NCI-H128 (cell line): Measurements from ENCODE around the gene TNMD.
"Not testable (repeated sequence)": the region's sequence is repeated elsewhere in the genome, so short reads cannot be mapped to it uniquely, and the experiment has no call there.

ENCODE experiments used
- DNase-seq: peaks from one replicate; lab custom pipeline; 2025; ENCODE audit not compliant: unreplicated experiment; lab: John Stamatoyannopoulos, UW

Gene TNMD

DNA sequence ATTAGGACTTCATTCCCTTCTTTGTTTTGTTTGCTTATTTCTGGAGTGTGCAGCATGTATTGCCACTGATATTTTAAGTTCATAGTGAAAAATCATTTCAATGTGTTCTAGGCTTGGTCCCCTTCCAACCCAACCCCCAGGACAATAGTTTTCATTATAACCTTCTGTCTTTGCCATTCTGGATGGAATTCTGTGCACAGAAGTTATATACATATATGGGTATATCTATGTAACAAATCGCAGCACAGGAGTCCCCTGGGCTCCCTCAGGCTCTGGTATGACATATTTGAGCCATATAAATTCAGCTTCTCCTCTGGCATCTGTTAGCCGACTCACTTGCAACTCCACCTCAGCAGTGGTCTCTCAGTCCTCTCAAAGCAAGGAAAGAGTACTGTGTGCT lies at the start of gene TNMD:
Gene TNMD, plus strand, starts transcription at position 326 of the 400 bp plus-strand sequence. CDS start 83 bp downstream, outside the sequence.
- DNase-seq = no peak

DNA sequence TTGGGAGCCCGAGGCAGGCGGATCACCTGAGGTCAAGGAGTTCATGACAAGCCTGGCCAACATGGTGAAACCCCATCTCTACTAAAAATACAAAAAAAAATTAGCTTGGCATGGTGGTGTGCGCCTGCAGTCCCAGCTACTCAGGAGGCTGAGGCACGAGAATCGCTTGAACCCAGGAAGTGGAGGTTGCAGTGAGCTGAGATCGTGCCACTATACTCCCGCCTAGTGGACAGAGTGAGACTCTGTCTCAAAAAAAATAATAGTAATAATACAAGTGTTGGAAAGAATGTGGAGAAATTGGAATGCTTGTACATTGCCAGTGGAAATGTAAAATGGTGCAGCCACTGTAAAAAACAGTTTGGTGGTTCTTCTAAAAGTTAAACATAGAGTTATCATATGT lies 19.2 kb upstream of the TNMD start:
- DNase-seq = not testable (repeated sequence)

- DNase-seq = no peak
Observed at GRCh38 chrX:100586747-100587146, 2.0 kb downstream of the TNMD start.

DNA sequence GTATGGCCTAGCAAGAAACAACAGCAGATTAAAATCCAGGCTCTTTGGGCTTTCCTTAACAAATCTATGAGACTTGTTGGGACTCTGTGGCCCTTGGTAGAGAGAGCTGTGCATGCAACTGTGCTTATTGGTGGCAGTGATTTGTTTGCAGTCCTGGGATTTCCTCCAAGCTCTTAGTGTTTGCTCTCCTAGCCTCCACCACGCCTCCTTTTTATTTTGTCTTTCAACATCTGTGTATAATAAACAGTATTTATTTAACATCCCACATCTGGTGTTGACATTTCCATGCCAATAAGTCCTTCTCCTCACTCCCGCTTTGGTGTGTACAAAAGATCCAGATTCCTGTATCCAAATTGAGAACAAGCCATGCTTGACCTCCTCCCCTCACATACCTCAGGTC lies 3.1 kb downstream of the TNMD start:
- no peak for DNase-seq

GRCh38 chrX:100591256-100592051 lies 6.7 kb downstream of the TNMD start:
- no peak for DNase-seq

DNA sequence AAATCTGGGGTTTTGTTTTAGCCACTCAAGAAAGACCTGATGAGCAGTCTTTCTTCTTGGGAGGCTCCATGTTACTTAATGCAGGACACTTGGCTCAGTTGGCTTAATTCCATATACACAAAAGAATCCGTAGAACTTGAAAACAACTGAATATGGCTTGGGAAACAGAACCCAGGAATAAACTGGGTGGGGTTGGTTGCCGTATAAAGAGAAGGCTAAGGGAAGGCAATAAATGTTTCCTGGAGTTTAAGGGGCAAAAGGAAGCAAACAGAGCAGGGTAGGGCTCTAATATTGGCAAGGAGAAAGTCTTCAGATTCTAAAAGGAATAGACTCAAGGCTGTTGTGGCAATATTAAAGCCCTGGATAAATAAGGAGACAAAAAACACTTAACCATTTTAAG lies 8.4 kb downstream of the TNMD start:
- no peak for DNase-seq

GRCh38 chrX:100593581-100593980 lies 8.8 kb downstream of the TNMD start:
- DNase-seq = no peak

DNA sequence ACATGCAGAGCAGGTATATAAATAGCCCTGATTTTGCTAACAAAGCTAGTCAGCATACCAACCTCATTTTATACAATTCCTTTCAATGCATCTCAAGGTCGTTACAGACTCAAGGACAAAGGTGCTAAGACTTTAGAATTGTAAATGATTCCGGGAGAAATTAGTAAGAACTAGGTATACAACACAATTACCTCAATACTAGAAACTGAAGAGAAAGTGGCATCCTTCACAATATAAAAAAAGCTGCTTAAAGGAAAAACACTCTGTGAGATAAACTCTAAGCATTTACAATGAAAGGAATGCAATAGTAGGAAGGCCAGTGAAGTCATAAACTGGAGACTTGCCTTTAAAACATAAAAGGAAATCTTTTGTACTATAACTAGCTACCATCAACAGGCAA lies 11.9 kb downstream of the TNMD start:
- DNase-seq = no peak

DNA sequence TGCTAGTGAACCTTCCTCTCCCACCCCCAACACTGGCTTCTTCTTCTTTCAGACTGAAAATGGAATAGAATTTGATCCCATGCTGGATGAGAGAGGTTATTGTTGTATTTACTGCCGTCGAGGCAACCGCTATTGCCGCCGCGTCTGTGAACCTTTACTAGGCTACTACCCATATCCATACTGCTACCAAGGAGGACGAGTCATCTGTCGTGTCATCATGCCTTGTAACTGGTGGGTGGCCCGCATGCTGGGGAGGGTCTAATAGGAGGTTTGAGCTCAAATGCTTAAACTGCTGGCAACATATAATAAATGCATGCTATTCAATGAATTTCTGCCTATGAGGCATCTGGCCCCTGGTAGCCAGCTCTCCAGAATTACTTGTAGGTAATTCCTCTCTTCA lies 14.7 kb downstream of the TNMD start:
- DNase-seq = no peak

DNA sequence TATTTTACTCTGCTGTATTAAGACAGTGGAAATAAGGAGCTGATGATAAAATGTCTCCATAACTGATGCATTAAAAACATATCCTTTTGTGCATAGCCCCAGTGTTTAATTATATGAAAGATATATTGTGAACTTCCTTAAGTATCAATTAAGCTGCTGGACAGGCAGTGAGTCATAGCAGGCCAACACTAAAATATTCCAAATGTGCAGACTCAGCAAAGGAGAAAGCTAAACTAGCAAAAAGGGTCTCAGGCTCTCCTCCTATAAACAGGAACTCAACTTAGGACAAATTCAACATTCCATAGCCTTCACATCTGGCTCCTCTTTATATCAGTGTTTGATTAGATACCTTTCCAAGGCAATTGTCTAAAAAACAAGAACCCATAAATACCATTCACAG lies 15.6 kb downstream of the TNMD start:
- DNase-seq = no peak

DNA sequence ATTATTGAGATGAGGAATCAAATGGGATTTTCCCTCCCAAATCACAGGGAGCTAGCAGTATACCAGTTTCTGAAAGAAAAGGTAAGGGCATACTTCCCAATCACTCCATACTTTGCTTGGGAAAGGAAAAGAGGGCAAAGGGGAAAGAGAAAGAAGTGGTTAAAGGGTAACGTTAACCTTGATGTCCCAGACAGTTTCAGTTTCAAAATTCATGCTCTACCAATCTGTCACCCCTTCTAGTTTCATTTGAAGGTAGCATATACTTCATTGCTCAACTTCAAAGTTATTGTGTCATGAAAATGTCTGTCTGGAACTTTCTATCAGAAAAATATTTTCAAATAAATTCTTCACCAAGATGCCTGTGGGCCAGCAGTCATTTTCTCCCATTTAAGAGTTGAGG lies 16.0 kb downstream of the TNMD start:
- no peak for DNase-seq

- no peak for DNase-seq
Observed at GRCh38 chrX:100606753-100607152, 22.0 kb downstream of the TNMD start.

DNA sequence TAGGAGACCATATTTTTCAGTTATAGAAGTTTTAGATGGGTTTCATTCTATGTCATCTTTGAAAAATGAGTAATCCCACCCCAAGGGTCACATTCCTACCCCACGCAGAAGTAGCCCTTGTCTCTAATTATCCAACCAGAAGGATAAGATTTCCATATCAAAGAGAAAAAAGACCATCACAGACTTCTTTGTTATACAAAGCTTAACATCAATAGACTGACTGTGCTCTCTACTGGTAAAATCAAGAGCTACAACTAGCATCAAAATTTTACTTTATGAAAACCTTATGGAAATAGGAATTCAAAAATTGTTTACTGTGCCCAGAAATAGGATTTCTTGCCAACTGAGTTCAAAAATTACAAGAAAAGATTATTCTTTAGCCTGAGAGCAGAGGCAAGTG lies 24.9 kb downstream of the TNMD start:
- no peak for DNase-seq

GRCh38 chrX:100611951-100612350 lies 27.2 kb downstream of the TNMD start:
- no peak for DNase-seq

GRCh38 chrX:100615005-100615404 lies 30.3 kb downstream of the TNMD start:
- DNase-seq = no peak

- no peak for DNase-seq
Observed at GRCh38 chrX:100623001-100623400, 38.3 kb downstream of the TNMD start.

DNA sequence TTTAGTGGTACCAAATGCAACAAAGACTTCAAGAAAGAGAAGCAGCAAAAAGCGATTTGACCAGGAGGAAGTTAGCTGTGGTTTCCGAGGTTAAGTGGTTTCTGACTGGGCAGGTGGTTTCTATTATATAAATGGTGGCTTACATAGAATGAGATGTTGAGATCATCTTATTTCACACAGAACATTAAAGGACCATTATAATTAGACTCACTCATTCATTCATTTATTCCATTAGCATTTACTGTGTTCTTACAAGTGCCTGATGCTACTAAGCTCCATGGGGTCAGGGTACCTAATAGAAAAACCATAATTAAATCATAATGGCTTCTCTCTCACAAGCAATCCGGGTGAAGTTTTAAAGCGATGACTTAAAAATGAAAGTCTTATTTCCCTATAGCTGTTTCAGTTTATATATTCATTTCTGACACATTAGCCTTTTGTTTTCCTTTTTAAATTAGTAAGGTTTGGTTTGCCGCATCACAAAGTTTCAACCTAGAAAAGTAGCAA lies 41.3 kb downstream of the TNMD start:
- DNase-seq = no peak

DNA sequence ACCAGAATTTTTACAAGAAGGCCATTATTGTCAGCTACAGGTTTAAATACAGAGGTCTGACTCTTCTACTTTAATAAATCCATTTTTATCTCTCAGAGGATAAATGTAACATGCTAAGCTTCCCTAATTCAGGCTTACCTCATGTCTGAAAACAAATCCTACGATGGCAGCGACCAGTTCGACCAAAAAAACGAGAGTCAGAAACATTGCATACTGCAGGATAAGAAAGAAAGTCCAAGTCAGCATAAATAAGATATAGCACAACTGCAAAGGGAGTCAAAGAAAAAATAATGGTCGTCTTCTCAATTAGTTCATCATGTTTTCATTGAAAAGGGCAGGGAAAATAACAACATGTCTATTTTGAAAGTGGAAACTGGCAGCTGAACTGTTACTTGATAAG lies 50.3 kb downstream of the TNMD start:
- DNase-seq = no peak

DNA sequence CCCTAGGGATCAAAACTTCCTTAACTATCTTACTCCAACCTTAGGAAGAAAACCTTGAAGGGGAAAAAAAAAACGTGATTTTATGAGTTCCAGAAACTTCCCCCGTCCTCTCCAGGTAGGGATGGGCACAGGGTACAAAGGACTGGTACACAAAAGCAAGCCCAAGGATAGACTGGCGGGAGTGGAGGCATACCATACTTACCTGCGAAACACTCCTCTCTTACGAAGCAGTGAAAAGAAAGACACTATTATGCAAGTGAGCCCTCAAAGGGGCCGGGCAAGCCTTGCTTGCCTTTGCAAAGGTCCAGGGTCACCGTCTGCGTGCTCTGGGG lies 51.2 kb downstream of the TNMD start:
- no peak for DNase-seq

- DNase-seq = peak; percentile 54
Observed at GRCh38 chrX:100636321-100636991, 51.7 kb downstream of the TNMD start, which contains the start of gene TSPAN6. TSPAN6 (minus strand) TSS chrX:100636806; CDS start chrX:100636694, 112 bp downstream.

GRCh38 chrX:100642290-100642689 lies 57.6 kb downstream of the TNMD start:
- DNase-seq = no peak

- DNase-seq = no peak
Observed at GRCh38 chrX:100643212-100643611, 58.5 kb downstream of the TNMD start.
